ENCODE measurements around the gene GAS5.

The GAS5 gene

DNA sequence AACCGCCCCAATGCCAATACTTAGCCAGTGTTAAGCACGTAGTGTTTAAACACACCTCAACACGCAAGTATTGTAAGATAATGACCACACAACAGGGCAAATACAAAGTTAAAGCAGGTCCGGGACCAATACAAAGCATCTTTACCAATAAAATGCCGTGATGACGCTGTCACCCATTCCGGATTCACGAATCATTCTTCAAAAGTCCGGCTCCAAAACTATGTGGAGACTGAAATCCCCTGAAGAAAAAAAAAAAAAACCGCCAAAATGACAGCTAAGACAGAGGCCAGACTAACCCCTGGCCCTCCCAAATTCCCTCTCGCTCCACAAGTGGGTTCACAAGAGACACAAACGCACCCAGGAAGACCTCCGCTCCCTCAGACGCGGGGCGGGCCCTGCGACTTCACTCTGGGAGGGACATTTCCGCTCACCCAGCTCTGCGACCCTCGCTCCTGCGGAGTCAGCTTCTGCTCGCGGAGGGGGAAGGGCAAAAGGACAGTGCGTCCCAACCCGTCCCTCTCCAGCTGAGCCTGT lies 43.9 kb downstream of the GAS5 start:
- no peak for DNase-seq

DNA sequence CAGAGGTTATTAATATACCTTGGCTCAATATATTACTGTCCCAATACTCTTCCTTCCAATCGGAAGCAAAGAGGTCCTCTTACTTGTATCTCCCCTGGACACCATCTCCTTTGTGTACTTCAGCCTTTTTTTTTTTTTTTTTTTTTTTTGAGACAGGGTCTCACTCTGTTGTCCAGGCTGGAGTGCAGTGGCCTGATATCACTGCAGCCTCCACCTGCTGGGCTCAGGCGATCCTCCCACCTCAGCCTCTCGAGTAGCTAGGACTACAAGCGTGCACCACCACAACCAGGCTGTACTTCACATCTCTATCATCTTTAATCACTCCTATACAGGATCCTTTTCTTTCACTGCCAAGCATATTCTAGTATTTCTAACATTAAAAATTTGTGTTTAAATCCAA lies 46.1 kb downstream of the GAS5 start:
- DNase-seq = no peak

DNA sequence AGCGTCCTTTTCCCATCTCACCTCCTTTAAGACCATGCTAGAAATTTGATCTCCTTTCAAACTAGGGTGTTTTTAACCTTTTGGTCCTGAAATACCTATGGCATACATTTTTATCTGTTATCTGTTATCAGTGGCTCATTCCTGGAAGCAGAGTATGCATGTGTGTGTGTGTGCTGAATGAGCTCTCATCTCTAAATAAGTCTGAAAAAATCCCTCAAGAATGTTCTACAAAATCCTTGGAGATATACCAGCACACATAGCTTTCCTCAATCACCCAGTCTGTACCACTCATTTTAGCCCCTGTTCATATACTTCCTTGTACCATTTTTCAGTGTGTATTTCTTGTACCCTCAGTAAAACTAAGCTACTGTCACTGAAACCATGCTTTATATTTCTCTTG lies 49.3 kb downstream of the GAS5 start:
- DNase-seq = no peak
